ENCODE results near the gene ATXN7. TPM values are rescaled to one million over a fixed set of nuclear protein-coding genes. Genes with fewer than 3 reads are reported as not detected.

Gene ATXN7
- total RNA-seq, 4 donors from 2014 or later, result 6.1 to 28.2 (median 20.2) TPM

DNA sequence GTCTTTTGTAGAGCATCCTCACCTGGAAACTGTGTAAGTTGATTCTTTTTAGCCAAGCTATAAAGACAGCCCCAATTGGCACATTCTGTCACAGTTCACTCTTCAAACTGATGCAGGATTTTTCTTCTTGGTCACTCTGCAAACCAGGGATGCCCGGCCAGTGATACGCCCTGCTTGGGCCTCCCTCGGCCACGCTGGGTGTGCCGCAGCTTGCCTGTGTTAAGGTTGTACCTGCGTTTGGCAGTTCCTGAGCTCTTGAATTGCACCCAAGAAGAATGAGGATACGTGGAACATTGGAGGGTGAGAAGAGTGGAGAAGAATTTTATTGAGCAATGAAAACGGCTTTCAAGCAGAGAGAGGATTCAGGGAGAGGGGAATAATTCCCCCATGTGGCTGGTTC, 109.7 kb downstream of the ATXN7 start:
- Histone ChIP-seq H3K9me3 (no peaks in the 10 kb centered on the region), H3K27me3 (no peaks in the 10 kb centered on the region), H3K4me3 (no peak overlapping the region), H3K36me3 (peaks cover 0 to 9% (median 0%) of the 10 kb centered on the region in 3 donors), H3K27ac (no peak overlapping the region), H3K4me1 (peaks cover 22 to 96% (median 47%) of the 10 kb centered on the region in 3 donors)
- intact Hi-C loops (cut with DNase I), result no loop called here
- WGBS, 2 donors, result 81 to 100% methylated on average over 4 to 7 of the region's 8 CpGs
- no peak for TF ChIP-seq CTCF (IDR thresholded peaks at IDR 0.05)
- TF ChIP-seq POLR2A (IDR thresholded peaks at IDR 0.05), result no peak
- no peak for DNase-seq

DNA sequence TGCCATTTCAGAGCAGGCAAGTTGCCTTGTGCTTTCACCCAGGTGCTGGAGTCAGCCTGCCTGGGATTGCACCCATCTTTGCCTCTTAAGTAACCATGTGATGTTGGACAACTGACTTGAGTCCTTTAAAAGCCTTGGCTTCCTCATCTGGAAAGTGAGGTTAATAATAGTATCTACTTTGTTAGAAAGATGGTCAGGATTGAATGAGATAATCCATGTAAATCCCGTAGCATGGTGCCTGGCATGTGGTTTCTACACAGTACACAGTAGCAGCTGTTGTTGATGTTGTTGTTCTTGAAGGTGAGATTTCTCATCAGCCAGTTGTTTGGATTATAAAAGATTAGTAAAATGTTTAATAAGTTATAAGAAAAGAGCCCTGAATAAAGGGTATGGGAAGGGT, 110.8 kb downstream of the ATXN7 start:
- WGBS, 2 donors, result 58 to 73% methylated on average over 1 of the region's 1 CpG
- Histone ChIP-seq H3K27me3 (no peaks in the 10 kb centered on the region), H3K27ac (no peak overlapping the region), H3K36me3 (peaks cover 0 to 9% (median 0%) of the 10 kb centered on the region in 3 donors), H3K4me3 (no peak overlapping the region), H3K9me3 (no peaks in the 10 kb centered on the region), H3K4me1 (peaks cover 26 to 96% (median 46%) of the 10 kb centered on the region in 3 donors)
- intact Hi-C loops (cut with DNase I), result no loop called here
- DNase-seq, result no peak
- TF ChIP-seq POLR2A (IDR thresholded peaks at IDR 0.05) (no peak), CTCF (IDR thresholded peaks at IDR 0.05) (no peak)

DNA sequence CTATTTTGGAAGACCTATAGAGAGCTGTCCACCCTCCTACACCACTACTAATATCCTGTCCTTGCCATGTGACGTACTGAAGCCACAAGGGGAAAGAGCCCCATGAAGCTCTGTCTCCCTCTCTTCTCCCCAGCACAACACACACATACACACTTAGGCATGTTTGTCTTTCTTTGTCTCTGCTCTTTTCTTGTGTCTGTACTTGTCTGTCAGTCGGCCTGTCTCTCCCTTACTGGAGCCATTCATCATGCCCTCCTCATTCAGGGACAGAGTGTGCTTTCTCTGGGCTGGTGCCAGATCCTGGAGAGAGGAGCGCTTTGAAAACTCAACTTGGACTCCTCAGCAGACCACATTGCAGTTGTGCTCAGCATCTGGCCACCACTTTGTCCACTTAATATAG, 112.1 kb downstream of the ATXN7 start:
- WGBS, 2 donors, result 22 to 43% methylated on average over 2 to 3 of the region's 3 CpGs
- Histone ChIP-seq H3K27ac (peak overlapping the region; percentile 6 to 63 (median 42)), H3K4me1 (peaks cover 27 to 96% (median 46%) of the 10 kb centered on the region in 3 donors), H3K36me3 (peaks cover 0 to 19% (median 5%) of the 10 kb centered on the region in 3 donors), H3K27me3 (no peaks in the 10 kb centered on the region), H3K9me3 (no peaks in the 10 kb centered on the region), H3K4me3 (no peak overlapping the region)
- no peak for DNase-seq
- intact Hi-C loops (cut with DNase I), result no loop called here
- TF ChIP-seq POLR2A (IDR thresholded peaks at IDR 0.05) (no peak), CTCF (IDR thresholded peaks at IDR 0.05) (no peak)

GRCh38 chr3:63976161-63976871, 112.6 kb downstream of the ATXN7 start:
- Histone ChIP-seq H3K36me3 (peaks cover 0 to 25% (median 10%) of the 10 kb centered on the region in 3 donors), H3K27ac (peak overlapping the region; percentile 6 to 66 (median 50)), H3K4me1 (peaks cover 27 to 93% (median 43%) of the 10 kb centered on the region in 3 donors), H3K4me3 (no peak overlapping the region), H3K9me3 (no peaks in the 10 kb centered on the region), H3K27me3 (no peaks in the 10 kb centered on the region)
- intact Hi-C loops (cut with DNase I), result no loop called here
- 57 to 67% methylated on average over 4 of the region's 4 CpGs for WGBS, 2 donors
- DNase-seq, result no peak
- TF ChIP-seq CTCF (IDR thresholded peaks at IDR 0.05) (no peak), POLR2A (IDR thresholded peaks at IDR 0.05) (no peak)

DNA sequence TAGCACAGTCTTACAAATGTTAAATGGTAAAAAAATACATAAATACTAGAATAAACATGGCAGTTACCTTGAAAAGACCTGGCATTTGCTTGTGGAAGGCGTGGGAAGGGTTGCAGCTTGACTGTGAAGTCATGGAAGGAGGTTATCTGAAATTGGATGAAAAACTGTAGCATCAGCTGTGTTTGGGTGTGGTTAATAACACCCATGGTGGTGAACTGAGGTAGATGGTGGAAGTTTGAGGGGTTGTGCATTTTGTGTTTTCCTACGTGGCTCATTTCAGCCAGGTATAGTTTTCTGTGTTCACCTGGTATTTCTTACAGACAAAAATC, 113.2 kb downstream of the ATXN7 start:
- H3K4me1 ChIP-seq, result peaks cover 27 to 88% (median 39%) of the 10 kb centered on the region in 3 donors
- TF ChIP-seq CTCF (IDR thresholded peaks at IDR 0.05), result no peak
- no peak for TF ChIP-seq POLR2A (IDR thresholded peaks at IDR 0.05)
- no peak for DNase-seq
- H3K27ac ChIP-seq, result peak overlapping the region in 2 of 4 donors; percentile 63 to 66
- H3K36me3 ChIP-seq, result peaks cover 0 to 30% (median 11%) of the 10 kb centered on the region in 3 donors
- no peak overlapping the region for H3K4me3 ChIP-seq
- no peaks in the 10 kb centered on the region for H3K9me3 ChIP-seq
- no peaks in the 10 kb centered on the region for H3K27me3 ChIP-seq
- intact Hi-C loops (cut with DNase I), result no loop called here
- WGBS, 2 donors, result 78 to 83% methylated on average over 2 of the region's 2 CpGs

All from esophagus squamous epithelium (tissue), 5 donors.